GM21447 (cell line): ENCODE results near the gene CELF5.
"Not testable (repeated sequence)": the region's sequence is repeated elsewhere in the genome, so short reads cannot be mapped to it uniquely, and the experiment has no call there.

Experiments
- ATAC-seq: cut with Tn5 transposase; IDR thresholded peaks from one replicate; pipeline ENCODE4 v1.9.1; 2021; ENCODE audit not compliant: unreplicated experiment

The CELF5 gene

GRCh38 chr19:3270902-3271301 is 46.4 kb downstream of the CELF5 start:
- no peak for ATAC-seq

- ATAC-seq = no peak
Observed at GRCh38 chr19:3272401-3272931, 48.0 kb downstream of the CELF5 start.

DNA sequence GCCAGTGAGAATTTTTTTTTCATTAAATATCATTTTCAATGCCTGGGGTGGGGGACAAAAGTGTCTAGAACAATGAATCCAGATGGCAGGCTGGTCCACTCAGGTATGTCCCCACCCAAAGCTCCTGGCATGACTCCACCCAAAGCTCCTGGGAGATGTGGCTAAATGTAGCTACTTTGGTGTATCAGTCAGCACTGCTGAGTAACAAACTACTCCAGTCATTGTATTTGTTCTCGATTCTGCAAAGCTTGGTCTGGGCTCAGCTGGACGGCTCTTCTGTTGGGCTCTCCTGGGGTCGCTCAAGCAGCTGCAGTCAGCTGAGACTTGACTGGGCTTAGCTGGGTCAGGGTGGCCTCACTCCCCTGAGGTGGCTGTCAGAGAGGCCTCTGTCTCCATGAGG is 48.5 kb downstream of the CELF5 start:
- ATAC-seq = no peak

DNA sequence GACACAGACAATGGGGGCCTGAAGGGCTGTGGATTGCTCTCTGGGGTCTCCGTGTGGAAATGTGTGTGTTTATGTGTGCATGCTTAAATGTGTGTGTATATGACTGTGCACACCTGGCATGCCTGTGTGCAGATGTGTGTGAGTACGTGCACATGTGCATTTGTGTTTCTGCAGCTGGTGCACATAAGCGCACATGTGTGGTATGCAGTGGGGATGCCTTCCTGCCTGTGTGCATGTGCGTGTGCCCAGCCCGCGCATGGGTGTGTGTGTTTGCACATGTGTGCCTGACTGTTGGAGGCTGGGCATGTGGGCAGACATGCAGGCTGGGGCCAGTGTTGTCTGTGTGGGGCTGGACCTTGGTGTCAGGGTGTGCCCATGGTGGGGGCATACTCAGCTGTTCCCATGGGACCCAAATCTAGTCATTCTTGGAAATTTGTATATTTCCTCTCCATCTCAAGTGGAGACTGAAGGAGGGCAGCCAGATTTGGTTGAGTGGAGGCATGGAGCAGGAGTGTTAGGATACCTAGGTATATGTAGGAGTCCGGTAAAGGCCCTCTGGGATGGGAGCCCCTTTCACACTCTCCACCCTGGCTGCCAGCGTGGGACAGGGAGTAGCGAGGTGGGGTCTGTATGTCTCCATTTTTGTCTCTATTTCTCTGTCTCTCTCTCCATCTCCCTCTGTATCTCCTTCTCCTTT is 49.9 kb downstream of the CELF5 start:
- ATAC-seq = no peak

DNA sequence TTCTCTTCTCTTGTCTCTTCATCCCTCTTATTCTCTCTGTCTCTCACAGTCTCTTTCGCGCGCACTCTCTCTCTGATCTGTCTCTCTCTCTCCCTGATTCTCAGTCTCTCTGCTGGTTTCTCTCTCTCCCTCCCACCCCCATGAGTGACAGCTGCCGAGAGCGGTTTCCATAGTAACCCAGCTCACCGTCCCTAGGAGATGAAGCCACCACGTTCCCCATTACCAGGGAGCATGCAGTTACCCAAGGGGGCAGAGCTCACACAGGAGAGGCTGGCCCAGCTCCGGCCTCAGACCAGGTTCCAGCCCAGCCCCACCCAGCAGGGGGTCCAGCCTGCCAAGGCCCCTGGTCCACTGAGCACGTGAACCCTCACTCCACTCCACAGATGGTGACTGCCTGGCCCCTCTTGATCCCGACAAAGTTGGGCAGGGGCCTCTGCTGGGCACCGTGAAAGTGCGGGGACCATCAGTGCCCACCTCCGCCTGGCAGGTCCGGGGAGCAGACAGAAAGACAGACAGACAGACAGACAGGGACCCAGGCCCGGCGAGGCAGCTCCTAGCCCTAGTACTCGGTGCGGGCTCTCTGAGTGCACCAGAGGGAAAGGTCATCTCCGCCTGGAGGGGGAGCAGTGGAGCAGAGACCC is 50.6 kb downstream of the CELF5 start:
- no peak for ATAC-seq

DNA sequence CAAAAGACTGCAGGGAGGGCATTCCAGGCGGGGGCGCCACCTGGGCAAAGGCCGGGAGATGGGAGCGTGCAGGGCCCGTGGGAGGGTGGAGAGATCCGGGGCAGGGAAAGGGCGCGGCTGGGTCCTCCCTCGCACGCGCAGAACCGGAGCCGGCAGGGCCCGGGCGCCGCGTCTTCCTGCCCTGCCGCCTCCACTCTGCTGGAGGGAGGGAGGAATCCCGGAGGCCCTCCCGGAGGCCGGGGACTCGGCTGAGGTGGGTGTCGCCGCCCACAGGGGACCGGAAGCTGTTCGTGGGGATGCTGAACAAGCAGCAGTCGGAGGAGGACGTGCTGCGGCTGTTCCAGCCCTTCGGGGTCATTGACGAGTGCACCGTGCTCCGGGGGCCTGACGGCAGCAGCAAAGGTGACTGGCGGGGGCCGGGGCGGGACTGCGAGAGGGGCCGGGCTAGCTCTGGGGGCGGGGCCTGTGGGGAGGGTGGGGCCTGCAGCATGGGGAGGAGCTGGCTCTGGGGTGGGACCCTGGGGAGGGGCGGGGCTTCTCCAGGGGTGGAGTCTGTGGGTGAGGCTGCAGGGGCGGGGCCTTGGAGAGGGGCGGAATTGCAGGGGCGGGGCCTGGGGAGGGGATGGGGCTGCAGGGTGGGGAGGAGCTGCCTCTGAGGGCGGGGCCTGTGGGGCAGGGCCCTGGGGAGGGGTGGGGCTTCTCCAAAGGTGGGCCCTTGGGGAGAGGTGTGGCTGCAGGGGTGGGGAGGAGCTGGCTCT is 51.3 kb downstream of the CELF5 start:
- no peak for ATAC-seq

- ATAC-seq = no peak
Observed at GRCh38 chr19:3276341-3276799, 51.9 kb downstream of the CELF5 start.

- ATAC-seq = no peak
Observed at GRCh38 chr19:3277649-3278048, 53.2 kb downstream of the CELF5 start.

DNA sequence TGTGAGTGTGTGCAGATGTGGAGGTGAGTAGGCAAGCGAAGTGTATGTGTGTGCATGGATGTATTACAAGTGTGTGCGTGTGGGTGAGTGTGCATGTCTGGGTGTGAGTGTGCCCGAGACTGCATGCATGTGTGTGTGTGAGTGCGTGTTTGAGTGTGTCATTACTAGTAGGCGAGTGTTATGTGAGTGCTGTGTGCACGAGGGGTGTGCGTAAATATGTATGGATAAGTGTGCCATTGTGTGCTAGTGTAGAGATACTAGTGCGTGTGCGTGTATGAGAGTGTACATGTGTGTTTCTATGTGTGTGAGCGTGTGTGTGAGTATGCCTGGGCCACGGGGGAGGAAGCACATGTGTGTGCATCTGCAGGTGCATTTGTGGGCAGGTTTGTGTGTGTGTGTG is 53.8 kb downstream of the CELF5 start:
- ATAC-seq = no peak

- no peak for ATAC-seq
Observed at GRCh38 chr19:3278749-3279148, 54.3 kb downstream of the CELF5 start.

GRCh38 chr19:3279306-3279705 is 54.8 kb downstream of the CELF5 start:
- no peak for ATAC-seq

- ATAC-seq = no peak
Observed at GRCh38 chr19:3281026-3281425, 56.6 kb downstream of the CELF5 start.

DNA sequence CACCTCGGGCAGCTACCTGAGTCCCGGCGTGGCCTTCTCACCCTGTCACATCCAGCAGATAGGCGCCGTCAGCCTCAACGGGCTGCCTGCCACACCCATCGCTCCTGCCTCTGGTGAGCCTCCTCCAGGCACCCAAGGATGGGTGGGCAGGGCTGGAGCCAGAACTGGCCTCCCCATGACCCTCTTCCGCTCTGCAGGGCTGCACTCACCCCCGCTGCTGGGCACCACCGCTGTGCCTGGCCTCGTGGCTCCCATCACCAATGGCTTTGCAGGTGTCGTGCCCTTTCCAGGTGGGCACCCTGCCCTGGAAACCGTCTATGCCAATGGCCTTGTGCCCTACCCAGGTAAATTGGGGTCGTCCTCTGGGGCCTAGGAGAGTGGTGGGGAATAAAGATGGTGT is 57.7 kb downstream of the CELF5 start:
- ATAC-seq = no peak

DNA sequence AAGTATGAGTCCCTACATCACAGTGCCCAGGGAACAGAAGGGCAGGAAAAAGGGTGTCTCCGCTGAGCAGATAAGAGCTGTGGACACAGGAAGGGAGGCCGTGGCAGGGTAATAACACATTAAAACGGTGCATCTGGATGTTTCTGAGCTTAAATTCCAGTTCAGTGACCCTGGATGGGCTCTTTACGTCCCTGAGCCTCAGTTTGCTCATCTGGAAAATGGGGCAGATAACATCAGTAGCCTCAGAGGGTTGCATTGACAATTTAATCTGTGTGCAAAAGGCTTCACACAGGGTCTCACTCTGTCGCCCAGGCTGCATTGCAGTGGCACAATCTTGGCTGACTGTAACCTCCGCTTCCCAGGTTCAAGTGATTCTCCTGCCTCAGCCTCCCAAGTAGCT is 58.1 kb downstream of the CELF5 start:
- no peak for ATAC-seq

DNA sequence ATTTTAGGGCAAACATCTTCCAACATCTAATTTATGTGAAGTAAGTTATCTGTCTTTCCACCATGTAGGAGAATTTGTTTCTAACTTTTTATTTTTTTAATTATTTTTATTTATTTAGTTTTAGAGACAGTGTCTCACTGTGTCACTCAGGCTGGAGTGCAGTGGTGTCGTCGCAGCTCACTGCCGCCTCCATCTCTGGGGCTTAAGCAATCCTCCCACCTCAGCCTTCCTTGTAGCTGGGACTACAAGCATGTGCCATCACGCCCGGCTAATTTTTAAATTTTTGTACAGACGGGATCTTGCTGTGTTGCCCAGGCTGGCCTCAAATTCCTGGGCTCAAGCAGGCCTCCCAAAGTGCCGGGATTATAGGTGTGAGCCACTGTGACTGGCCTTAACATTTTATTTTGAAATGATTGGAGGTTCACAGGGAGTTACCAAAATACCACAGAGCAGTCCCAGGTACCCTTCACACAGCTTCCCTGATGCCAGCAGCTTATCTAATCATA is 58.8 kb downstream of the CELF5 start:
- ATAC-seq = no peak

DNA sequence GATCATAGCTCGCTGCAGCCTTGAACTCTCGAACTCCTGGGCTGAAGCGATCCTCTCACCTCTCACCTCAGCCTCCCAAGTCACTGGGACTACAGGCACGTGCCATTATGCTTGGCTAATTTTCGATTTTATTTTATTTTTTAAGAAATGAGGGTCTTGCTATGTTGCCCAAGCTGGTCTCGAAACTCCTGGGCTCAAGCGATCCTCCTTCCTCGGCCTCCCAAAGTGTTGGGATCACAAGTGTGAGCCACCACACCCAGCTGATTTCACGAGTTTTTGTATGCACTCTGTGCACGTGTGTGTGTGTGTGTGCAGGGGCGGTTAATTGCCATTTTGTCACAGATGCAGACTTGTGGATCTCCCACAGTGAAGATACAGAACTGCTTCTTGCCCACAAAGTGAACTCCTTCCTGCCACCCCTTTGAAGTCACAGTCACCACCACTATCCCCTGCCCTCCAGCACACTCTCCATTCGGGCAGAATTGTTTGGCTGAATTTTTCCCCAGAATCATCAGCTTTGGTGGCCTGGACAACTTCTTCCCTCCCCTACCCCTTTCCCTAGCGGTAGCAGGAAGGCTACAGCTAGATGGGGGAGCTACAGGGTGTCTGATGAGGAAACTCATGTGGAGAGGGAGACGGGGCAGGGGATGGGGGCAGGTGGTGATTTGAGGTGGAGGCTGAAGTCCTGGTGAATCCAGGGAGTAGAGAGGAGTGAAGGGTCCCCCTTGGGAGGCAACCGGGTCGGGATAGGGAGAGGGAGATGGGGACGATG is 59.6 kb downstream of the CELF5 start:
- ATAC-seq = no peak

GRCh38 chr19:3284759-3285646 is 60.5 kb downstream of the CELF5 start:
- ATAC-seq = no peak

- no peak for ATAC-seq
Observed at GRCh38 chr19:3285647-3286176, 61.3 kb downstream of the CELF5 start.

GRCh38 chr19:3287814-3288213 is 63.4 kb downstream of the CELF5 start:
- no peak for ATAC-seq

GRCh38 chr19:3288437-3288836 is 64.0 kb downstream of the CELF5 start:
- ATAC-seq = not testable (repeated sequence)
